Activated CD4-positive, alpha-beta T cell treated with anti-CD3 and anti-CD28 coated beads, Interleukin-2, amount 10 ng/mL, durations not matched to agents 24 days and 14 days (primary cell): Measurements from ENCODE around the gene B3GAT2. TPM values are rescaled to one million over a fixed set of nuclear protein-coding genes. Genes with fewer than 3 reads are reported as not detected.

Experiments
- DNase-seq: peaks from one replicate; pipeline ENCODE4 v3.0.0; 2022
- H3K27ac Mint-ChIP-seq: one replicate; pipeline ENCODE4 v1.8.0; 2022; ENCODE audit warnings: mild to moderate bottlenecking, mixed read lengths
- H3K27me3 Mint-ChIP-seq: one replicate; pipeline ENCODE4 v1.8.0; 2022; ENCODE audit warnings: mixed read lengths
- H3K36me3 Mint-ChIP-seq: one replicate; pipeline ENCODE4 v1.8.0; 2022; ENCODE audit warnings: low read depth, mild to moderate bottlenecking, mixed read lengths
- H3K4me1 Mint-ChIP-seq: one replicate; pipeline ENCODE4 v1.8.0; 2021; ENCODE audit warnings: mixed read lengths
- H3K4me3 Mint-ChIP-seq: one replicate; pipeline ENCODE4 v1.8.0; 2022; ENCODE audit warnings: mild to moderate bottlenecking, moderate library complexity, mixed read lengths
- H3K9me3 Mint-ChIP-seq: one replicate; pipeline ENCODE4 v1.8.0; 2021; ENCODE audit warnings: mixed read lengths
- intact Hi-C: fragments of 100-400 bp; cut with micrococcal nuclease; formaldehyde crosslinking; loops from one replicate; pipeline ENCODE4 v1.15.1; 2023
- total RNA-seq: library from RNA; stranded (reverse); gene quantifications from 2 replicates; pipeline ENCODE4 v1.2.3, GENCODE V29; 2022

Gene B3GAT2
- total RNA-seq, 1 donor from 2014 or later: 0.05 TPM

DNA sequence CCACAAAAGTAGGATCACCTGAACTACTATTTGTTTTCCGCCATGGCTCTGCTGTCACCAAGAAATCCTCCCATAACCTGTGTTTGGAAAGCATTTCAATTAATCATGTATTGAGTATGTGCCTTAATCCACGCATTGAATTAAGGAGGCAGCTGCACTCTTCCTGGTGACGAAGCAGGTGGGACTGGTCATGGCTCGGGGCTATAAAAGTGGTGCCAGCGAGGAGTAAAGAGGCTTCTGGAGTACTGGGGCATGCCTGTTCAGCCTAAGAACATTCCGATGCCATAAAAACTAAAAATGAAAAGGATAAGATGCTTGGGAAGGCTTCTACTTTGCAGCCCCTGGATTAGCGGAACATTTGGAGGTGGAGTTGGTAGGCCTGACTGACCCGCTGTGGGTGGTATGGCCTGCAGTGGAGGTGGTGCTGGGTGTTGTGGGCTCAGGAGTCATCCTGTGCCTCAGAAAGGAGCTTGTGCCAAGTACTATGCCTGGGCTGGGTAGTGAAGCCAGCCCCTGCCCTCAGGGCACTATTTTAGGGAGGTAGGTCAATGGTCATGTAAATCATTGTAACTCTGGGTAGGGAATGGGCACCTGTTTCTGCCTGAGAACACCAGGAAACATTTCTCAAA is 110.5 kb downstream of the B3GAT2 start:
- intact Hi-C loops: no loop called here

GRCh38 chr6:70844301-70844700 is 112.6 kb downstream of the B3GAT2 start:
- H3K9me3 Mint-ChIP-seq: no peaks in the 10 kb centered on the region
- no peak overlapping the region for H3K4me3 Mint-ChIP-seq
- H3K4me1 Mint-ChIP-seq: peaks cover 2% of the 10 kb centered on the region
- intact Hi-C loops: no loop called here
- no peak overlapping the region for H3K27ac Mint-ChIP-seq
- peaks cover 13% of the 10 kb centered on the region for H3K36me3 Mint-ChIP-seq
- DNase-seq: no peak
- H3K27me3 Mint-ChIP-seq: no peaks in the 10 kb centered on the region

More for the DNA sequence above, 110.5 kb downstream of the B3GAT2 start:
- Mint-ChIP-seq H3K27me3 (no peaks in the 10 kb centered on the region), H3K27ac (no peak overlapping the region), H3K4me1 (no peaks in the 10 kb centered on the region), H3K4me3 (no peak overlapping the region), H3K9me3 (no peaks in the 10 kb centered on the region), H3K36me3 (peaks cover 9% of the 10 kb centered on the region)
- no peak for DNase-seq

DNA sequence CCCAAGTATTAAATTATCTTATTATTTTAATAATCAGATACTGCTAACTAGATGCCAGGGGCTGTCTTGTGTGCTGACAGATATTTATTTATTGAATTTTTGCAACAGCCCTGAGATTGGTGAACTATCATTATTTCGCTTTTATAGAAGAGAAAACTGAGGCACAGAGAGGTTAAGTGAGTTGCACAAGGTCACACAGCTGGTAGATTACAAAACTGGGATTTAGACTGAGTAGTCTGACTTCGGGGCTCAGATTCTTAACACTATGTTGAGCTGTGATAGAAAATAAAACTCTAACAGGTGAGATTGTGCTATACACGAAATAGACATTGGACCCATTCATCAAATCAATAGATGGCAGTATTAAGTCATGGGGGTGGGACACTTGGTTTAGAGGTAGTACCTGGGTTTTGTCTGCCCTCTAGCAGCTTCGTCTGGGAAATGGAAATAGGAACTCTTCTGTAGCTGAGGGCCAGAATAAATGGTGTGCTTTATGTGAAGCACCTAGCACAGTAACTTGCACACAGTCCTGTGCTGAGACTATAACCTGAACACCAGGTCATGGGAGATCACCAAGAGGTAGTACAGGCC is 113.4 kb downstream of the B3GAT2 start:
- H3K4me3 Mint-ChIP-seq: no peak overlapping the region
- no peak for DNase-seq
- intact Hi-C loops: no loop called here

GRCh38 chr6:70842541-70842940 is 114.3 kb downstream of the B3GAT2 start:
- intact Hi-C loops: no loop called here
- peaks cover 17% of the 10 kb centered on the region for H3K36me3 Mint-ChIP-seq
- peaks cover 5% of the 10 kb centered on the region for H3K4me1 Mint-ChIP-seq
- no peak overlapping the region for H3K27ac Mint-ChIP-seq
- no peak for DNase-seq
- no peak overlapping the region for H3K4me3 Mint-ChIP-seq
- no peaks in the 10 kb centered on the region for H3K9me3 Mint-ChIP-seq
- H3K27me3 Mint-ChIP-seq: no peaks in the 10 kb centered on the region

More for the DNA sequence above, 113.4 kb downstream of the B3GAT2 start:
- Mint-ChIP-seq H3K27me3 (no peaks in the 10 kb centered on the region), H3K36me3 (peaks cover 17% of the 10 kb centered on the region), H3K4me1 (peaks cover 5% of the 10 kb centered on the region), H3K27ac (no peak overlapping the region), H3K9me3 (no peaks in the 10 kb centered on the region)

GRCh38 chr6:70841112-70841511 is 115.7 kb downstream of the B3GAT2 start:
- Mint-ChIP-seq H3K9me3 (no peaks in the 10 kb centered on the region), H3K27ac (no peak overlapping the region), H3K36me3 (peaks cover 12% of the 10 kb centered on the region), H3K4me1 (peaks cover 5% of the 10 kb centered on the region), H3K27me3 (no peaks in the 10 kb centered on the region), H3K4me3 (no peak overlapping the region)
- DNase-seq: no peak
- intact Hi-C loops: no loop called here

DNA sequence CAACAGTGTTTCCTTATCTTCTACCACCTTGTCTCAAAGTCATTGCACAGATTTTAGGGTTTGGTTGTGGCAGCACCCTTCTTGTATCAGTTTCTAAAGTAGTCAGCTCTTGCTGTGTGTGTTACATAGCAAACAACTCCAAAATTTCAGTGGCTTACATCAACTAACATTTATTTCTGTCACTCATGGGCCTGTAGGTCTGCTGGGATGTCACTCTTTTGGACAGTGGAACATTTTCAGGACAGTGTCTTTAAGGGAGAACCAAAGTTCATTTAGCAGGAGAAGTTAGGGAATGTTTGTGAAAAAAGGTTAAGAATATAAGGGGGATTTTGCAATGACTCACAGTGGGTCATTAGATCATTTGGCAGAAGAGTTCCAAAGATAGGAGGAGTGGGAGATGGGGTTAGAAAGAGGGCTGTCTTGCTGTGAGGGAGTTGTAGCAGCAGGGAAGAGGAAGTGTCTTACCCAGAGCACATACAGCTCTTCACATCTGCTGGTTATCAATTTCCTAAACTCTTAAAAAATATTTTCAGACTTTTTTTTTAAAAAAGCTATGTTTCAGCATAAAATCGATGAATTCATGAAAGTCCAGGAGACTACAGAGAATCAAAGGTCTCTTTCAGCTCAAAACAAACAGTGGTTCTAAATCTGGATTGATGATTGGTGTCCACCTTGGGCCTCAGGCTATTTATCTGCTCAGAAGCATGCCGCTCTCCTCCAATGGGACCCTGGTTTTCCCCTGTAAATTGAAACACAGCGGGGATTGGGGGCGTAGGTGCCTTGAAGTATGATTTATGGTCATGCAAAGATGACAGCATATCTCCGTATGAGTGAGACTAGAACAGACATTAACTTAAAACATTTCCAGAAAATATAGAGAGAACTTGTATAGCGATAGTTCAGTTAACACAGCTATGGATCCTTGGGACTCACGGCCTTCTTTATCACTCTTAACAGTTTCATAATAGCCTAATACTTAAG is 117.3 kb downstream of the B3GAT2 start:
- intact Hi-C loops: no loop called here
- H3K27ac Mint-ChIP-seq: no peak overlapping the region
- H3K36me3 Mint-ChIP-seq: peaks cover 7% of the 10 kb centered on the region
- peaks cover 5% of the 10 kb centered on the region for H3K4me1 Mint-ChIP-seq
- no peaks in the 10 kb centered on the region for H3K9me3 Mint-ChIP-seq
- DNase-seq: no peak
- no peak overlapping the region for H3K4me3 Mint-ChIP-seq
- H3K27me3 Mint-ChIP-seq: no peaks in the 10 kb centered on the region

- no peak overlapping the region for H3K4me3 Mint-ChIP-seq
Measured at GRCh38 chr6:70838907-70839285, 118.0 kb downstream of the B3GAT2 start.

GRCh38 chr6:70834520-70834919 is 122.3 kb downstream of the B3GAT2 start:
- peaks cover 16% of the 10 kb centered on the region for H3K36me3 Mint-ChIP-seq
- no peak for DNase-seq
- H3K9me3 Mint-ChIP-seq: peaks cover 3% of the 10 kb centered on the region
- no peaks in the 10 kb centered on the region for H3K27me3 Mint-ChIP-seq
- H3K27ac Mint-ChIP-seq: no peak overlapping the region
- H3K4me3 Mint-ChIP-seq: no peak overlapping the region
- H3K4me1 Mint-ChIP-seq: peaks cover 5% of the 10 kb centered on the region
- intact Hi-C loops: no loop called here

More at GRCh38 chr6:70838907-70839285, 118.0 kb downstream of the B3GAT2 start:
- no peaks in the 10 kb centered on the region for H3K9me3 Mint-ChIP-seq
- no peak for DNase-seq
- intact Hi-C loops: no loop called here
- no peak overlapping the region for H3K27ac Mint-ChIP-seq
- H3K4me1 Mint-ChIP-seq: peaks cover 5% of the 10 kb centered on the region
- peaks cover 7% of the 10 kb centered on the region for H3K36me3 Mint-ChIP-seq
- no peaks in the 10 kb centered on the region for H3K27me3 Mint-ChIP-seq

- intact Hi-C loops: no loop called here
- no peak overlapping the region for H3K4me3 Mint-ChIP-seq
- peaks cover 2% of the 10 kb centered on the region for H3K4me1 Mint-ChIP-seq
Measured at GRCh38 chr6:70831427-70831826, 125.4 kb downstream of the B3GAT2 start.

GRCh38 chr6:70823651-70824050 is 133.2 kb downstream of the B3GAT2 start:
- intact Hi-C loops: no loop called here
- peaks cover 7% of the 10 kb centered on the region for H3K9me3 Mint-ChIP-seq
- H3K27me3 Mint-ChIP-seq: no peaks in the 10 kb centered on the region
- no peak overlapping the region for H3K4me3 Mint-ChIP-seq
- peaks cover 2% of the 10 kb centered on the region for H3K4me1 Mint-ChIP-seq
- no peak for DNase-seq
- H3K36me3 Mint-ChIP-seq: peaks cover 12% of the 10 kb centered on the region
- H3K27ac Mint-ChIP-seq: no peak overlapping the region

More at GRCh38 chr6:70831427-70831826, 125.4 kb downstream of the B3GAT2 start:
- no peak for DNase-seq
- Mint-ChIP-seq H3K9me3 (peaks cover 3% of the 10 kb centered on the region), H3K27ac (no peak overlapping the region), H3K27me3 (no peaks in the 10 kb centered on the region), H3K36me3 (peaks cover 12% of the 10 kb centered on the region)

- Mint-ChIP-seq H3K27me3 (no peaks in the 10 kb centered on the region), H3K36me3 (peaks cover 11% of the 10 kb centered on the region), H3K4me3 (no peak overlapping the region), H3K9me3 (peaks cover 7% of the 10 kb centered on the region), H3K4me1 (no peaks in the 10 kb centered on the region), H3K27ac (no peak overlapping the region)
- intact Hi-C loops: no loop called here
- DNase-seq: no peak
Measured at GRCh38 chr6:70821751-70822150, 135.1 kb downstream of the B3GAT2 start.

DNA sequence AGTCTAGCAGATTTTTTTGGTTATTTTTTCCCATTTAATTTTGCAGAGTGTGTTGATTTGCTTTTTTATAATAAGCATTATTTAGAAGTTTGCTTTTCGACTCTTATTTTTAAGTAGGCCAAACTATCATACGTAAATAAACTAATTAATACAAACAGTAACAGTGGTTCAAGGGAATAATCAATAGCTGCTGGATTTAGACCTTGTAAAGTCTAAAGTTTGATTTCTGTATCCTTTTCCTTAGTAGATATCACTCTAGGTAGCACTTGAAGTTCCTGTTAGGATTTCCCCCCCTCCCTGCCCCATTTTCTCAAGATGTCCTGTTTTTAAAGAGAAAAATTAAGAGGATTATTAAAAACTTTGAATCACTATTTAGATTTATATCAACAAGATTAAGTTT is 136.1 kb downstream of the B3GAT2 start:
- H3K9me3 Mint-ChIP-seq: peaks cover 7% of the 10 kb centered on the region
- intact Hi-C loops: no loop called here
- no peaks in the 10 kb centered on the region for H3K4me1 Mint-ChIP-seq
- H3K27ac Mint-ChIP-seq: no peak overlapping the region
- DNase-seq: no peak
- peaks cover 11% of the 10 kb centered on the region for H3K36me3 Mint-ChIP-seq
- H3K4me3 Mint-ChIP-seq: no peak overlapping the region
- no peaks in the 10 kb centered on the region for H3K27me3 Mint-ChIP-seq

DNA sequence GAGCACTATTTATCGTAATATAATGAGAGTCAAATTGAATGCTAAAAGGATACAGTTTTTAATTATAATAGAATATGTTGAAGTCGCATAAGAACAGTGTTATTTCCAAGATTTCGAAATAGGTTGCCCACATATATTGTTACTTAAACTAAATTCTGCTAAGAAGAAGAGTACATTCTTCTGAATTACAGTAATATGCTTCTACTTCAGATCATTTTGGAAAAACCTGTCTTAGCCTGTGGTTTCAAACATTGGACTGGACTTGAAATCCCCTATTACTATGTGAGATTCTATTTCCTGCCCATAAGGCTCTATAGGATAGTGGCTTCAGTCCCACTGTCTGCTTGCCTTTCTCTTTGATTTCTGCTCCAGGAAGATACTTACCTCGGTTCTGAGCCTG is 137.2 kb downstream of the B3GAT2 start:
- H3K36me3 Mint-ChIP-seq: peaks cover 11% of the 10 kb centered on the region
- no peak overlapping the region for H3K27ac Mint-ChIP-seq
- intact Hi-C loops: no loop called here

GRCh38 chr6:70813885-70814284 is 143.0 kb downstream of the B3GAT2 start:
- no peaks in the 10 kb centered on the region for H3K9me3 Mint-ChIP-seq
- peaks cover 4% of the 10 kb centered on the region for H3K36me3 Mint-ChIP-seq
- no peaks in the 10 kb centered on the region for H3K4me1 Mint-ChIP-seq
- no peak for DNase-seq
- no peaks in the 10 kb centered on the region for H3K27me3 Mint-ChIP-seq
- H3K4me3 Mint-ChIP-seq: no peak overlapping the region
- H3K27ac Mint-ChIP-seq: no peak overlapping the region
- intact Hi-C loops: no loop called here

More for the DNA sequence above, 137.2 kb downstream of the B3GAT2 start:
- no peaks in the 10 kb centered on the region for H3K27me3 Mint-ChIP-seq
- H3K4me3 Mint-ChIP-seq: no peak overlapping the region
- no peaks in the 10 kb centered on the region for H3K4me1 Mint-ChIP-seq
- DNase-seq: no peak
- H3K9me3 Mint-ChIP-seq: peaks cover 7% of the 10 kb centered on the region
